Measurements from ENCODE around the gene TOR1B. TPM values are rescaled to one million over a fixed set of nuclear protein-coding genes. Genes with fewer than 3 reads are reported as not detected.
"Not testable (repeated sequence)": the region's sequence is repeated elsewhere in the genome, so short reads cannot be mapped to it uniquely, and the experiment has no call there.

TOR1B gene
- polyA plus RNA-seq, 1 experiment = 31.0 TPM

DNA sequence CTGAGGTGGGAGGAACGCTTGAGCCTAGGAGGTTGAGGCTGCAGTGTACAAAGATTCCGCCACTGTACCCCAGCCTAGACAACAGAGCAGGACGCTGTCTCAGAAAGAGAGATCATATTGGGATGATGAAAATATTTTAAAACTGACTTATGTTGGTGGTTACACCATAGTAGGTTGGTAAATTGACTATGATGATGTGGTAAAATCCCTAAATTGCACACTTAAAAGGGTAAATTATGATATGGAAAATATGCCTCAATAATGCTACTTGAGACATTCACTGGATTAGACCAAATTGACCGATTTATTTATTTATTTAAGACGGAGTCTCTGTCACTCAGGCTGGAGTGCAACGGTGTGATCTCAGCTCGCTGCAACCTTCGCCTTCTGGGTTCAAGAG lies 21.9 kb upstream of the TOR1B start:
- CTCF ChIA-PET = interaction anchor here (1.0 to 5.2 kb wide), 6 partner anchors 39 to 157 kb away, joined by 5 to 85 read pairs (median 12); no protein-coding TSS in a partner anchor
- POLR2A ChIA-PET = interaction anchor here (2.9 kb wide), 1 partner anchor 19 kb away, joined by 11 read pairs; no protein-coding TSS in a partner anchor

DNA sequence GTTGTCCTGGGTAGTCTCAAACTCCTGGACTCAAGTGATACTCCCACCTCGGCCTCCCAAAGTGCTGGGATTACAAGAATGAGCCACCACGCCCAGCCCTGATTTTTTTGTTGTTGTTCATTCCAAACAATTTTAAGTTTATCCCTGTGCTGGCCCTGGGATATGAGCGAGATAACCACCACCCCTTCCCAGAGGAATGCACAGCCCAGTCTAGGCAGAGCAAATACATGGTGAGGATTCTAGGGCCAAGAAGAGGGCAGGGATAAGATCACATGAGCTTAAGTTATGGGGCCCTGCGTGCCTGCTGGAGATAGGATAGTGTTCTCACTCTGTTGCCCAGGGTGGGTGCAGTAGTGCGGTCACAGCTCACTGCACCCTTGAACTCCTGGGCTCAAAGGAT lies 21.0 kb upstream of the TOR1B start:
- ChIA-PET CTCF (interaction anchor here (1.7 to 5.2 kb wide), 7 partner anchors 42 to 643 kb away, joined by 5 to 85 read pairs (median 16); no protein-coding TSS in a partner anchor), POLR2A (interaction anchor here (2.9 kb wide), 1 partner anchor 20 kb away, joined by 11 read pairs; no protein-coding TSS in a partner anchor)
- TF ChIP-seq, protein P1, sequence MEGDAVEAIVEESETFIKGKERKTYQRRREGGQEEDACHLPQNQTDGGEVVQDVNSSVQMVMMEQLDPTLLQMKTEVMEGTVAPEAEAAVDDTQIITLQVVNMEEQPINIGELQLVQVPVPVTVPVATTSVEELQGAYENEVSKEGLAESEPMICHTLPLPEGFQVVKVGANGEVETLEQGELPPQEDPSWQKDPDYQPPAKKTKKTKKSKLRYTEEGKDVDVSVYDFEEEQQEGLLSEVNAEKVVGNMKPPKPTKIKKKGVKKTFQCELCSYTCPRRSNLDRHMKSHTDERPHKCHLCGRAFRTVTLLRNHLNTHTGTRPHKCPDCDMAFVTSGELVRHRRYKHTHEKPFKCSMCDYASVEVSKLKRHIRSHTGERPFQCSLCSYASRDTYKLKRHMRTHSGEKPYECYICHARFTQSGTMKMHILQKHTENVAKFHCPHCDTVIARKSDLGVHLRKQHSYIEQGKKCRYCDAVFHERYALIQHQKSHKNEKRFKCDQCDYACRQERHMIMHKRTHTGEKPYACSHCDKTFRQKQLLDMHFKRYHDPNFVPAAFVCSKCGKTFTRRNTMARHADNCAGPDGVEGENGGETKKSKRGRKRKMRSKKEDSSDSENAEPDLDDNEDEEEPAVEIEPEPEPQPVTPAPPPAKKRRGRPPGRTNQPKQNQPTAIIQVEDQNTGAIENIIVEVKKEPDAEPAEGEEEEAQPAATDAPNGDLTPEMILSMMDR (IDR thresholded peaks at IDR 0.05; ENCODE audit: low read depth, low read length) = no peak
- no peak for DNase-seq (ENCODE audit: low read depth, low spot score)
- Histone ChIP-seq H3K27me3 (ENCODE audit: control insufficient read depth, insufficient read depth, low read length) (peaks cover 2% of the 10 kb centered on the region), H3K4me3 (ENCODE audit: low read depth, low read length) (no peak overlapping the region), H3K27ac (ENCODE audit: low read depth, low read length) (no peak overlapping the region), H3K9me3 (ENCODE audit: control insufficient read depth, insufficient read depth, low read length) (no peaks in the 10 kb centered on the region)

More for the DNA sequence above, 21.9 kb upstream of the TOR1B start:
- TF ChIP-seq, protein P1 (IDR thresholded peaks at IDR 0.05; ENCODE audit: low read depth, low read length) = no peak
- Histone ChIP-seq H3K27ac (ENCODE audit: low read depth, low read length) (no peak overlapping the region), H3K9me3 (ENCODE audit: control insufficient read depth, insufficient read depth, low read length) (no peaks in the 10 kb centered on the region), H3K4me3 (ENCODE audit: low read depth, low read length) (no peak overlapping the region), H3K27me3 (ENCODE audit: control insufficient read depth, insufficient read depth, low read length) (no peaks in the 10 kb centered on the region)
- no peak for DNase-seq (ENCODE audit: low read depth, low spot score)

DNA sequence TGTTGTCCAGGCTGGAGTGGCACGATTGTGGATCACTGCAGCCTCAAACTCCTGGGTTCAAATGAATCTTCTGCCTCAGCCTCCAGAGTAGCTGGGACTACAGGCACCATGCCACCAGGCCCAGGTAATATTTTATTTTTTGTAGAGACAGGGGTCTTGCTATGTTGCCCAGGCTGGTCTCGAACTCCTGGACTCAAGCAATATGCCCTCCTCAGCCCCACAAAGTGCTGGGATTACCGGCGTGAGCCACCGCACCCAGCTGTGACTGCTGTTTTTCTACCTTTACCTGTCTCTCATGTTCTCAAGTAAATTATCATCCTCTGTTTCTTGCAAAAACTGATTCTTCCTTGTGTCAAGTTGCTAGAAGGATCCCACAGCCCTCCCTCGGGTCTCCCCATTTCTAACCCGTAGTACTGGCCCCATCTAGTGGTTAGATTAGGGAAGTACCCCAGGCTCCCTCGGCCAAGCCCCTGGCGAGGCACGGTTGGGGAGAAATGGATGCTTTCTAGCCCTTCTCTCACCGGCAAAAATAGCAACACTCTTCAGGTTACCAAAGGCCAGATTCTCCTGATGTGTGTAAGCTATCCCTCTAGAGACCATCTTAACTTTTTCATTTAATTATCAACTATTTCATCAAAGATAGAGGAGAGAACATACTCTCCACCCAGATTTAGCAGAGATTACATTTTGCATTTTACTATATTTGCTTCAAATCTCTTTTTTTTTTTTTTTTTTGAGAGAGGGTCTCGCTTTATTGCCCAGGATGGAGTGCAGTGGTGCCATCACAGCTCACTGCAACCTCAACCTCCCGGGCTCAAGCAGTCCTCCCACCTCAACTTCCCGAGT lies 19.2 kb upstream of the TOR1B start:
- peak; percentile 57 for DNase-seq (ENCODE audit: low read depth, low spot score)
- CTCF ChIA-PET = interaction anchor here (0.6 to 5.2 kb wide), 27 partner anchors 11 to 932 kb away, joined by 3 to 85 read pairs (median 5); partner anchors contain the start of gene PTGES
- Histone ChIP-seq H3K9me3 (ENCODE audit: control insufficient read depth, insufficient read depth, low read length) (no peaks in the 10 kb centered on the region), H3K27ac (ENCODE audit: low read depth, low read length) (no peak overlapping the region), H3K27me3 (ENCODE audit: control insufficient read depth, insufficient read depth, low read length) (peaks cover 4% of the 10 kb centered on the region), H3K4me3 (ENCODE audit: low read depth, low read length) (no peak overlapping the region)
- POLR2A ChIA-PET = no interaction called here
- TF ChIP-seq, protein P1 (IDR thresholded peaks at IDR 0.05; ENCODE audit: low read depth, low read length) = peak; percentile 97

DNA sequence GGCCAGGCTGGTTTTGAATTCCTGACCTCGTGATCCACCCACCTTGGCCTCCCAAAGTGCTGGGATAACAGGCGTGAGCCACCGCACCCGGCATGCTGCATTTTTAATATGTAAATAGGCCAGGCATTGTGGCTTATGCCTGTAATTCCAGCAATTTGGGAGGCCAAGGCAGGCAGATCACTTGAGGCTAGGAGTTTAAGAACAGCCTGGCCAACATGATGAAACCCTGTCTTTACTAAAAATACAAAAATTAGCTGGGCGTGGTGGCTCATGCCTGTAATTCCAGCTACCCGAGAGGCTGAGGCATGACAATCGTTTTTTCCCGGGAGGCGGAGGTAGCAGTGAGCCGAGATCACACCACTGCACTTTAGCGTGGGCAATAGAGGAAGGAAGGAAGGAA lies 18.0 kb upstream of the TOR1B start:
- DNase-seq (ENCODE audit: low read depth, low spot score) = not testable (repeated sequence)

DNA sequence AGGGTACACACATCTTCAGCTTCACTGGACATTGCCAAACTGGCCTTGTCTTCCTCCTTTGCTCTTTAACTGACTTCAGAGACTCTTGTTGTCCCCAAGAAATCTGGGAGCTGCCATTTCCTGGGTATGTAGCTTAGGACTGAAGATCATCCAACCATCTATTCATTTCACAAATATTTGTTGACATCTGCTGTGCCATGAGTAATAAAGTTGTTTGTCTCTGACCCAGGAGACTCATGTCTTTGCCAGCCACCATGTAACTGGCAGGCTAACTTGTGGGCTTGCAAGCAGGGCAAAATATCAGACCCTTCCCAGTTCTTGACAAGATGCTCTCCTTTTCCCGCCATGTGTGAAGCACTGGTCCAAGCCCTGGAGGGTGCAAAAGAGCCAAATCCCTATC lies 17.1 kb upstream of the TOR1B start:
- CTCF ChIA-PET = interaction anchor here (1.3 to 5.2 kb wide), 5 partner anchors 49 to 654 kb away, joined by 3 to 85 read pairs (median 12); no protein-coding TSS in a partner anchor
- POLR2A ChIA-PET = no interaction called here
- no peaks in the 10 kb centered on the region for H3K9me3 ChIP-seq (ENCODE audit: control insufficient read depth, insufficient read depth, low read length)
- DNase-seq (ENCODE audit: low read depth, low spot score) = no peak
- peaks cover 6% of the 10 kb centered on the region for H3K27me3 ChIP-seq (ENCODE audit: control insufficient read depth, insufficient read depth, low read length)
- TF ChIP-seq, protein P1 (IDR thresholded peaks at IDR 0.05; ENCODE audit: low read depth, low read length) = no peak
- no peak overlapping the region for H3K27ac ChIP-seq (ENCODE audit: low read depth, low read length)
- H3K4me3 ChIP-seq (ENCODE audit: low read depth, low read length) = no peak overlapping the region

More for the DNA sequence above, 18.0 kb upstream of the TOR1B start:
- POLR2A ChIA-PET; H3K9me3 ChIP-seq (ENCODE audit: control insufficient read depth, insufficient read depth, low read length); H3K27me3 ChIP-seq (ENCODE audit: control insufficient read depth, insufficient read depth, low read length); H3K4me3 ChIP-seq (ENCODE audit: low read depth, low read length); H3K27ac ChIP-seq (ENCODE audit: low read depth, low read length): not testable (repeated sequence)
- CTCF ChIA-PET = interaction anchor here (4.5 to 5.2 kb wide), 2 partner anchors 48 to 59 kb away, joined by 60 to 85 read pairs; no protein-coding TSS in a partner anchor
